Suprapubic skin (tissue), 4 donors: Measurements from ENCODE around the gene ADORA1. TPM values are rescaled to one million over a fixed set of nuclear protein-coding genes. Genes with fewer than 3 reads are reported as not detected.
A peak's percentile ranks its signal among the peaks of the same experiment; 100 is the strongest.

Source experiments
- DNase-seq, 2 donors: peaks; one replicate each; pipeline ENCODE4 v3.0.0-alpha.2; 2019; ENCODE audit warnings: low spot score in 2 of 2
- H3K27ac ChIP-seq: fragments of 200-600 bp; sonication (generic); one replicate; pipeline ENCODE4 v1.5.1; 2019
- H3K27me3 ChIP-seq: fragments of 200-600 bp; sonication (generic); one replicate; pipeline ENCODE4 v1.5.1; 2019
- H3K36me3 ChIP-seq: fragments of 200-600 bp; sonication (generic); one replicate; pipeline ENCODE4 v1.5.1; 2019
- H3K4me1 ChIP-seq: fragments of 200-600 bp; sonication (generic); one replicate; pipeline ENCODE4 v1.5.1; 2019
- H3K4me3 ChIP-seq: fragments of 200-600 bp; sonication (generic); one replicate; pipeline ENCODE4 v1.5.1; 2019; ENCODE audit warnings: mild to moderate bottlenecking
- H3K9me3 ChIP-seq: fragments of 200-600 bp; sonication (generic); one replicate; pipeline ENCODE4 v1.5.1; 2019
- EP300 ChIP-seq: sonication (generic); formaldehyde crosslinking; IDR thresholded peaks from one replicate; pipeline ENCODE4 v1.6.1; 2017; ENCODE audit warnings: antibody characterized with exemption
- POLR2A ChIP-seq, 2 donors: fragments of 450-650 bp; IDR thresholded peaks; one replicate each; pipeline ENCODE4 v1.6.1; 2017; ENCODE audit warnings: antibody characterized with exemption in 2 of 2, mild to moderate bottlenecking in 2 of 2, moderate library complexity in 2 of 2
- POLR2AphosphoS5 ChIP-seq, 3 donors: sonication (generic); formaldehyde crosslinking; IDR thresholded peaks; one replicate each; pipeline ENCODE4 v1.6.1; 2017; ENCODE audit warnings: antibody characterized with exemption in 3 of 3
- WGBS: methylation state at CpG from one replicate; pipeline ENCODE4 v1.1.5; 2018; 5-methylcytosine and 5-hydroxymethylcytosine counted together
- total RNA-seq, 4 donors: library from RNA; depleted of rRNA; stranded (reverse); fragments of >200 nt; gene quantifications; one replicate each; pipeline ENCODE4 v1.1.0, GENCODE V29; 2016
- TF ChIP-seq, protein P1 (sequence below), 2 donors: fragments of 200-600 bp in 1 of 2; fragments of 450-650 bp in 1 of 2; sonication (generic) in 1 of 2; IDR thresholded peaks; one replicate each; pipeline ENCODE4 v1.5.1; 2016 to 2019; ENCODE audit warnings: antibody characterized with exemption in 2 of 2, mild to moderate bottlenecking in 1 of 2, moderate library complexity in 1 of 2

The ADORA1 gene
- total RNA-seq, 4 donors from 2014 or later = 3.4 to 8.2 (median 5.6) TPM

DNA sequence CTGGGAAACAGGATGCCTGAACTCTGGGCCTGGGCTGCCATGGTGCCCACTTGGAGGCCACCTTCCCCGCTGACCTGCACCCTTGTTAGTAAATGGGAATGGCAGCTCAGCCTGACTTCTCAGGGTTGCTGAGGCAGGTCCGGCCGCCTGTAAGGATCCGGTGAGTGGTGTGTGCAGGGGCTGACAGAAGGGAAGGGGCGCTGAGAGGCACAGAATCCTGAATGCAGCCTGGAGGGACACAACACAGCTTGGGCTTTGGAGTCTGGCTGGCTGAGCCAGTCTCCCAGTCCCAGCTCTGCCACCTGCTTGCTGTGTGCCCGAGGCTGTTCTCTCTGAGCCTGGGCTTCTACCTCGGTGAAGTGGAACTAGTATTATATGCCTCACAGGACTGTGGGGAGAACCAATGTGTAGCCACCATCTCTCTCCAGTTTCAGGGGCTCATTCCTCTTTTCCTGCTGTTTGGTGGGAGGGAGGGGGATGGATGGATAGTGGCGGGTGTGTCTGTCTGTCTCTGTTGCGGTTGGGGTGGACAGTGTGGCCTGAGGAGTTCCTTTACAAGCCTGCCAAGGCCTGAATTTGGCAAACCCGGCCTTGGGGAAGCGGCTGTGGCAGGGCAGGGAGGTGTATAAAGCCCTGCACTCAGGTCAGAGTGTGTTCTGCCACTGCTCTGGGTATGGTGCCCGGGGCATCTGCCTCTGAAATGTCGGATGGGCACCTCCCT, 18.0 kb downstream of the ADORA1 start:
- peaks cover 3% of the 10 kb centered on the region for H3K27me3 ChIP-seq
- DNase-seq = no peak
- no peaks in the 10 kb centered on the region for H3K4me1 ChIP-seq
- H3K36me3 ChIP-seq = no peaks in the 10 kb centered on the region
- 85% methylated on average over 11 of the region's 13 CpGs for WGBS
- TF ChIP-seq, protein P1, sequence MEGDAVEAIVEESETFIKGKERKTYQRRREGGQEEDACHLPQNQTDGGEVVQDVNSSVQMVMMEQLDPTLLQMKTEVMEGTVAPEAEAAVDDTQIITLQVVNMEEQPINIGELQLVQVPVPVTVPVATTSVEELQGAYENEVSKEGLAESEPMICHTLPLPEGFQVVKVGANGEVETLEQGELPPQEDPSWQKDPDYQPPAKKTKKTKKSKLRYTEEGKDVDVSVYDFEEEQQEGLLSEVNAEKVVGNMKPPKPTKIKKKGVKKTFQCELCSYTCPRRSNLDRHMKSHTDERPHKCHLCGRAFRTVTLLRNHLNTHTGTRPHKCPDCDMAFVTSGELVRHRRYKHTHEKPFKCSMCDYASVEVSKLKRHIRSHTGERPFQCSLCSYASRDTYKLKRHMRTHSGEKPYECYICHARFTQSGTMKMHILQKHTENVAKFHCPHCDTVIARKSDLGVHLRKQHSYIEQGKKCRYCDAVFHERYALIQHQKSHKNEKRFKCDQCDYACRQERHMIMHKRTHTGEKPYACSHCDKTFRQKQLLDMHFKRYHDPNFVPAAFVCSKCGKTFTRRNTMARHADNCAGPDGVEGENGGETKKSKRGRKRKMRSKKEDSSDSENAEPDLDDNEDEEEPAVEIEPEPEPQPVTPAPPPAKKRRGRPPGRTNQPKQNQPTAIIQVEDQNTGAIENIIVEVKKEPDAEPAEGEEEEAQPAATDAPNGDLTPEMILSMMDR (IDR thresholded peaks at IDR 0.05) = no peak
- TF ChIP-seq POLR2AphosphoS5 (IDR thresholded peaks at IDR 0.05) (no peak), POLR2A (IDR thresholded peaks at IDR 0.05) (no peak), EP300 (no peak)
- H3K27ac ChIP-seq = peak overlapping the region; percentile 31
- H3K4me3 ChIP-seq = no peak overlapping the region
- no peaks in the 10 kb centered on the region for H3K9me3 ChIP-seq

DNA sequence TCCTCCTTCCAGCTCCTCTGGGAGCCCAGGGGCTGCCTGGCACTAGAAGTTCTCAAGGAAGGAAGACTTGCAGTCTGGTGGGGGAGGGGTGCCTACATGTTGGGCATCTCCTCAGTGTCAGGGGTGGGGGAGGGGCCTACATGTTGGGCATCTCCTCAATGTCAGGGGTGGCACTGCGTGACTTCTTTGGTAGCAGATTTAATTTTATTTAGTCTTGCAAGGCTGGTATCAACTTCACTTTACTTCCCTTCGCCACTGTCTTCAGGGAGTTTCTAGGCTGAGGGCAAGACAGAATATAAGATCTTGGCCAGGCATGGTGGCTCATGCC, 18.5 kb downstream of the ADORA1 start:
- H3K27ac ChIP-seq = no peak overlapping the region
- 86% methylated on average over 1 of the region's 2 CpGs for WGBS
- no peaks in the 10 kb centered on the region for H3K36me3 ChIP-seq
- peaks cover 3% of the 10 kb centered on the region for H3K27me3 ChIP-seq
- no peaks in the 10 kb centered on the region for H3K9me3 ChIP-seq
- no peak for DNase-seq
- no peak overlapping the region for H3K4me3 ChIP-seq
- H3K4me1 ChIP-seq = no peaks in the 10 kb centered on the region
- TF ChIP-seq POLR2AphosphoS5 (IDR thresholded peaks at IDR 0.05) (no peak), POLR2A (IDR thresholded peaks at IDR 0.05) (no peak), EP300 (no peak)
- TF ChIP-seq, protein P1 (IDR thresholded peaks at IDR 0.05) = no peak

DNA sequence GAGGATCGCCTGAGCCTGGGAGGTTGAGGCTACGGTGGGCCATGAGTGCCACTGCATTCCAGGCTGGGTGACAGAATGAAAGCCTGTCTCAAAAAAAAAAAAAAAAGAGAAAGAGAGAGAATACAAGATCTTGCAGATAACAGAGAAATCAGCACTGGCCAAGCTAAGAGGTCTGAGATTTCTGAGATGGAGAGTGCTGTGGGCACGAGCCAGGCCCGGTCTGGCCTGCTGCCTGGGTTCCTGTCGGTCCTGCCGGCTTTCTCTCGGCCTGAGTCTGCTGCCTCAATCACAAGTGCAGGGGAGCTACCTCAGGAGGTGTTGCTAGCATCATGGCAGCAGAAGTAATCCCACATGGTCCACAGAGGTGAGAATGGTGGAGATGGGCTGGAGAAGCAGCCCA, 19.0 kb downstream of the ADORA1 start:
- Histone ChIP-seq H3K36me3 (no peaks in the 10 kb centered on the region), H3K27me3 (peaks cover 3% of the 10 kb centered on the region), H3K4me1 (no peaks in the 10 kb centered on the region), H3K4me3 (no peak overlapping the region), H3K27ac (peak overlapping the region; percentile 10), H3K9me3 (no peaks in the 10 kb centered on the region)
- WGBS = 73% methylated on average over 7 of the region's 7 CpGs
- TF ChIP-seq POLR2AphosphoS5 (IDR thresholded peaks at IDR 0.05) (no peak), POLR2A (IDR thresholded peaks at IDR 0.05) (no peak), EP300 (no peak)
- TF ChIP-seq, protein P1 (IDR thresholded peaks at IDR 0.05) = no peak
- no peak for DNase-seq

DNA sequence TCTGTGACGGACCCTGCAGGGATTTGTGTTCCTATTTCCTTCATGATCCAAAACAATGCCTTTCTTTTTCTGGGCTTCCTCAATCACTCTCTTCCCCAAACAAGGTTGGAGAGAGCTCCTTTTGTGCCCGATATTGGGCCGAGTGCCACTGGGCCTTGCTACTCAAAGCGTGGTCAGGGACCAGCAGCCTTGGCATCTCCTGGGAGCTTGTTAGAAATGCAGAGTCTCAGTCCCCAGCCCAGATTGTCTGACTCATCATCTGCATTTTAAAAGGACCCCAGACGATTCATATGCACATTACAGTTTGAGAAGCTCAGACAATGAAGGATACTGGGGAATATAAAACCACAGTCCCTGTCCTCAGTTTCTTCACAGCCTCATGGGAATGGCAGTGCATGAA, 19.9 kb downstream of the ADORA1 start:
- no peaks in the 10 kb centered on the region for H3K9me3 ChIP-seq
- H3K36me3 ChIP-seq = no peaks in the 10 kb centered on the region
- peaks cover 3% of the 10 kb centered on the region for H3K27me3 ChIP-seq
- H3K27ac ChIP-seq = no peak overlapping the region
- no peak for DNase-seq
- H3K4me1 ChIP-seq = no peaks in the 10 kb centered on the region
- H3K4me3 ChIP-seq = no peak overlapping the region
- WGBS = 80% methylated on average over 5 of the region's 5 CpGs
- TF ChIP-seq POLR2A (IDR thresholded peaks at IDR 0.05) = no peak
- TF ChIP-seq POLR2AphosphoS5 (IDR thresholded peaks at IDR 0.05) = no peak

DNA sequence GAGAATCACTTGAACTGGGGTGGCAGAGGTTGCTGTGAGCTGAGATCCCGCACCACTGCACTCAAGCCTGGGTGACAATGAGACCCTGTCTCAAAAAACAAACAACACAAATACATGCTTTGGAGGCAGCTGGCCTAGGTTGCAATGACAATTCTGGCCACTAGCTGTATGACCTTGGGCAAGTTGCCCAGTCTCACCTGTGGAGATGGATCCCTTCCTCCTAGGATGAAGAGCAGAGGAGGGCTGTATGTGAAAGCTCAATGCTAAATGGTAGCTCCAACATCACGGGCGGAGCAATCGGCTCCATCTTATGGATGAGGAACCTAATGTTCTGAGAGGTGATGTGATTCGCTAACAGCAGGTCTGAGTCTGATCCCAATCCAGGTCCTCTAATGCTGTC, 20.6 kb downstream of the ADORA1 start:
- Histone ChIP-seq H3K9me3 (no peaks in the 10 kb centered on the region), H3K4me3 (no peak overlapping the region), H3K36me3 (no peaks in the 10 kb centered on the region), H3K4me1 (no peaks in the 10 kb centered on the region), H3K27me3 (peaks cover 3% of the 10 kb centered on the region), H3K27ac (no peak overlapping the region)
- no peak for DNase-seq
- WGBS = 94% methylated on average over 5 of the region's 5 CpGs
- TF ChIP-seq, protein P1 (IDR thresholded peaks at IDR 0.05) = peak in 1 of 2 donors; percentile 36
- TF ChIP-seq EP300 = no peak

DNA sequence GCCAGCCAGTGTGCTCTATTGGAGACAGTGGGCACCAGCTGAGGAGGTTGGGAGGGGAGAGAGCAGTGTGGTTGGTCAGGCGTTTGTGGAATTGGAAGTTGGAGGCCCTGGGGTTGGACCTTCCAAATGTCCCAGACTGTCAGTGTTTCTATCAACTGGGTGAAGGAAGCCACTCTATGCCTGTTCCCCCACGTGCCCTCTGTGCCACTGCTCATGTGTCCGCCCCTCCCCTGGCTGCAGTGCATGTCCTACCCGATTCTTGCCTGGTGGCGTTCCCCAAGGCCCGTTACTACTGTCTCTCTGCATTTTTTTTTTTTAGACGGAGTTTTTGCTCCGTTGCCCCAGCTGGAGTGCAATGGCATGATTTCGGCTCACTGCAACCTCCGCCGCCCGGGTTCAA, 21.1 kb downstream of the ADORA1 start:
- no peak for DNase-seq
- H3K4me1 ChIP-seq = no peaks in the 10 kb centered on the region
- no peak for TF ChIP-seq POLR2AphosphoS5 (IDR thresholded peaks at IDR 0.05)
- TF ChIP-seq, protein P1 (IDR thresholded peaks at IDR 0.05) = no peak
- no peak for TF ChIP-seq EP300
- TF ChIP-seq POLR2A (IDR thresholded peaks at IDR 0.05) = no peak
- no peaks in the 10 kb centered on the region for H3K36me3 ChIP-seq
- no peak overlapping the region for H3K4me3 ChIP-seq
- H3K27ac ChIP-seq = no peak overlapping the region
- H3K27me3 ChIP-seq = peaks cover 3% of the 10 kb centered on the region
- H3K9me3 ChIP-seq = no peaks in the 10 kb centered on the region
- WGBS = 92% methylated on average over 12 of the region's 12 CpGs
